AG09319 (cell line): ENCODE measurements around the gene SMIM31.

Experiments used
- DNase-seq: peaks from one replicate; pipeline ENCODE4 v3.0.0-alpha.2; 2010; ENCODE audit warnings: low read depth; ENCODE audit errors: extremely low read depth
- CTCF ChIP-seq: IDR thresholded peaks from 2 replicates; pipeline ENCODE4 v1.5.1; 2011; ENCODE audit warnings: low read depth, mild to moderate bottlenecking, inconsistent platforms, low read length, moderate library complexity

SMIM31 gene

GRCh38 chr4:164765833-164766232 is 11.9 kb downstream of the SMIM31 start:
- no peak for TF ChIP-seq CTCF

GRCh38 chr4:164768516-164768915 is 14.6 kb downstream of the SMIM31 start:
- DNase-seq = no peak
- peak; percentile 45 for TF ChIP-seq CTCF

More at GRCh38 chr4:164765833-164766232, 11.9 kb downstream of the SMIM31 start:
- DNase-seq = no peak

GRCh38 chr4:164770010-164770724 is 16.2 kb downstream of the SMIM31 start:
- DNase-seq = no peak
- TF ChIP-seq CTCF = no peak

GRCh38 chr4:164771088-164771487 is 17.2 kb downstream of the SMIM31 start:
- TF ChIP-seq CTCF = no peak
- DNase-seq = no peak

GRCh38 chr4:164772076-164772475 is 18.1 kb downstream of the SMIM31 start:
- no peak for DNase-seq
- no peak for TF ChIP-seq CTCF

GRCh38 chr4:164779080-164779479 is 25.1 kb downstream of the SMIM31 start:
- TF ChIP-seq CTCF = no peak
- peak; percentile 15 for DNase-seq

- TF ChIP-seq CTCF = peak; percentile 92
- DNase-seq = peak; percentile 19
Observed at GRCh38 chr4:164779811-164780216, 25.9 kb downstream of the SMIM31 start.
